Activated naive CD8-positive, alpha-beta T cell treated with anti-CD3 and anti-CD28 coated beads, Interleukin-2, amount 50 U/mL, for 24 hours (primary cell): ENCODE results near the gene NEDD8.

Source experiments
- ATAC-seq: fragments of 150-1000 bp; cut with Tn5 transposase; one replicate; pipeline ENCODE4 v1.10.0; 2021
- DNase-seq: peaks from one replicate; pipeline ENCODE4 v3.0.0; 2021
- H3K27ac Mint-ChIP-seq: one replicate; pipeline ENCODE4 v1.8.0; 2021; ENCODE audit warnings: mild to moderate bottlenecking, mixed read lengths
- H3K27me3 Mint-ChIP-seq: one replicate; pipeline ENCODE4 v1.8.0; 2021; ENCODE audit warnings: mixed read lengths
- H3K36me3 Mint-ChIP-seq: one replicate; pipeline ENCODE4 v1.8.0; 2021; ENCODE audit warnings: low read depth, mixed read lengths
- H3K4me1 Mint-ChIP-seq: one replicate; pipeline ENCODE4 v1.8.0; 2021; ENCODE audit warnings: mixed read lengths
- H3K4me3 Mint-ChIP-seq: one replicate; pipeline ENCODE4 v1.8.0; 2021; ENCODE audit warnings: mild to moderate bottlenecking, moderate library complexity, mixed read lengths
- H3K9me3 Mint-ChIP-seq: one replicate; pipeline ENCODE4 v1.8.0; 2021; ENCODE audit warnings: mixed read lengths

NEDD8 gene

GRCh38 chr14:24192933-24193332 lies 39.2 kb downstream of the NEDD8 start:
- Mint-ChIP-seq H3K9me3 (no peaks in the 10 kb centered on the region), H3K4me3 (no peak overlapping the region), H3K36me3 (peaks cover 34% of the 10 kb centered on the region), H3K27ac (no peak overlapping the region), H3K4me1 (peaks cover 51% of the 10 kb centered on the region), H3K27me3 (no peaks in the 10 kb centered on the region)
- ATAC-seq (no peak), DNase-seq (no peak)

GRCh38 chr14:24190416-24190815 lies 41.8 kb downstream of the NEDD8 start:
- Mint-ChIP-seq H3K4me1 (peaks cover 50% of the 10 kb centered on the region), H3K27me3 (no peaks in the 10 kb centered on the region), H3K36me3 (peaks cover 45% of the 10 kb centered on the region), H3K9me3 (no peaks in the 10 kb centered on the region), H3K4me3 (no peak overlapping the region), H3K27ac (no peak overlapping the region)
- DNase-seq (no peak), ATAC-seq (no peak)

- DNase-seq (no peak), ATAC-seq (no peak)
- Mint-ChIP-seq H3K36me3 (peaks cover 47% of the 10 kb centered on the region), H3K4me1 (peaks cover 42% of the 10 kb centered on the region), H3K27me3 (no peaks in the 10 kb centered on the region), H3K9me3 (no peaks in the 10 kb centered on the region), H3K27ac (peak overlapping the region; percentile 88), H3K4me3 (peak overlapping the region; percentile 84)
Measured at GRCh38 chr14:24189460-24189859, 42.7 kb downstream of the NEDD8 start.

GRCh38 chr14:24189059-24189375 lies 43.1 kb downstream of the NEDD8 start:
- H3K4me3 Mint-ChIP-seq: peak overlapping the region; percentile 84
- no peak for ATAC-seq
- peaks cover 38% of the 10 kb centered on the region for H3K4me1 Mint-ChIP-seq
- DNase-seq: no peak
- peak overlapping the region; percentile 88 for H3K27ac Mint-ChIP-seq
- H3K36me3 Mint-ChIP-seq: peaks cover 46% of the 10 kb centered on the region
- no peaks in the 10 kb centered on the region for H3K9me3 Mint-ChIP-seq
- no peaks in the 10 kb centered on the region for H3K27me3 Mint-ChIP-seq

- Mint-ChIP-seq H3K36me3 (peaks cover 46% of the 10 kb centered on the region), H3K4me1 (peaks cover 35% of the 10 kb centered on the region), H3K4me3 (peak within 1 kb of the TSS; percentile 84), H3K27me3 (no peaks in the 10 kb centered on the region), H3K9me3 (no peaks in the 10 kb centered on the region), H3K27ac (peak within 1 kb of the TSS; percentile 88)
- DNase-seq (peak; percentile 93), ATAC-seq (peak; percentile 95)
Measured at GRCh38 chr14:24188251-24189058, 43.7 kb downstream of the NEDD8 start, which contains the start of gene IPO4. Gene IPO4, minus strand, starts transcription at chr14:24188816. Its CDS starts 29 bp downstream, at chr14:24188787.

- Mint-ChIP-seq H3K9me3 (no peaks in the 10 kb centered on the region), H3K27me3 (no peaks in the 10 kb centered on the region), H3K27ac (peak overlapping the region; percentile 88), H3K4me3 (peak overlapping the region; percentile 84), H3K4me1 (peaks cover 28% of the 10 kb centered on the region), H3K36me3 (peaks cover 44% of the 10 kb centered on the region)
- ATAC-seq (no peak), DNase-seq (no peak)
Measured at GRCh38 chr14:24187539-24187915, 44.6 kb downstream of the NEDD8 start.

- Mint-ChIP-seq H3K9me3 (no peaks in the 10 kb centered on the region), H3K36me3 (peaks cover 44% of the 10 kb centered on the region), H3K27ac (no peak overlapping the region), H3K4me1 (peaks cover 23% of the 10 kb centered on the region), H3K27me3 (no peaks in the 10 kb centered on the region), H3K4me3 (peak overlapping the region; percentile 84)
- ATAC-seq: no peak
- DNase-seq: no peak
Measured at GRCh38 chr14:24186831-24187538, 45.2 kb downstream of the NEDD8 start.

GRCh38 chr14:24185741-24186140 lies 46.4 kb downstream of the NEDD8 start:
- Mint-ChIP-seq H3K9me3 (no peaks in the 10 kb centered on the region), H3K27ac (no peak overlapping the region), H3K4me1 (peaks cover 16% of the 10 kb centered on the region), H3K4me3 (no peak overlapping the region), H3K27me3 (no peaks in the 10 kb centered on the region), H3K36me3 (peaks cover 43% of the 10 kb centered on the region)
- DNase-seq: no peak
- no peak for ATAC-seq

GRCh38 chr14:24185026-24185425 lies 47.1 kb downstream of the NEDD8 start:
- no peak for DNase-seq
- Mint-ChIP-seq H3K27ac (no peak overlapping the region), H3K4me3 (no peak overlapping the region), H3K9me3 (no peaks in the 10 kb centered on the region), H3K4me1 (peaks cover 16% of the 10 kb centered on the region), H3K27me3 (no peaks in the 10 kb centered on the region), H3K36me3 (peaks cover 41% of the 10 kb centered on the region)
- ATAC-seq: no peak

- H3K27me3 Mint-ChIP-seq: no peaks in the 10 kb centered on the region
- no peak for DNase-seq
- H3K27ac Mint-ChIP-seq: no peak overlapping the region
- no peaks in the 10 kb centered on the region for H3K9me3 Mint-ChIP-seq
- no peak overlapping the region for H3K4me3 Mint-ChIP-seq
- H3K4me1 Mint-ChIP-seq: peaks cover 14% of the 10 kb centered on the region
- ATAC-seq: no peak
- peaks cover 42% of the 10 kb centered on the region for H3K36me3 Mint-ChIP-seq
Measured at GRCh38 chr14:24184104-24184970, 47.8 kb downstream of the NEDD8 start.

GRCh38 chr14:24183014-24183481 lies 49.1 kb downstream of the NEDD8 start:
- H3K36me3 Mint-ChIP-seq: peaks cover 43% of the 10 kb centered on the region
- no peak overlapping the region for H3K27ac Mint-ChIP-seq
- ATAC-seq (no peak), DNase-seq (no peak)
- no peaks in the 10 kb centered on the region for H3K27me3 Mint-ChIP-seq
- peaks cover 11% of the 10 kb centered on the region for H3K4me1 Mint-ChIP-seq
- H3K9me3 Mint-ChIP-seq: no peaks in the 10 kb centered on the region
- H3K4me3 Mint-ChIP-seq: no peak overlapping the region

GRCh38 chr14:24182110-24182882 lies 49.9 kb downstream of the NEDD8 start:
- ATAC-seq: no peak
- no peak for DNase-seq
- Mint-ChIP-seq H3K27ac (no peak overlapping the region), H3K4me1 (peaks cover 5% of the 10 kb centered on the region), H3K9me3 (no peaks in the 10 kb centered on the region), H3K4me3 (no peak overlapping the region), H3K27me3 (no peaks in the 10 kb centered on the region), H3K36me3 (peaks cover 45% of the 10 kb centered on the region)

GRCh38 chr14:24181371-24182077 lies 50.6 kb downstream of the NEDD8 start:
- no peak overlapping the region for H3K27ac Mint-ChIP-seq
- no peaks in the 10 kb centered on the region for H3K27me3 Mint-ChIP-seq
- no peaks in the 10 kb centered on the region for H3K9me3 Mint-ChIP-seq
- no peaks in the 10 kb centered on the region for H3K4me1 Mint-ChIP-seq
- H3K36me3 Mint-ChIP-seq: peaks cover 39% of the 10 kb centered on the region
- no peak for DNase-seq
- H3K4me3 Mint-ChIP-seq: no peak overlapping the region
- ATAC-seq: no peak
